MM.1S (cell line): ENCODE results near the gene KLK14.

ENCODE experiments used
- DNase-seq: peaks from one replicate; pipeline ENCODE4 v3.0.0-alpha.2; 2015
- H2AFZ ChIP-seq: fragments of 300-600 bp; sonication (generic); 2 replicates; pipeline ENCODE4 v1.6.0; 2016; ENCODE audit warnings: antibody characterized with exemption, low read length
- H3F3A ChIP-seq: fragments of 300-600 bp; sonication (generic); 2 replicates; pipeline ENCODE4 v1.6.1; 2016; ENCODE audit warnings: mild to moderate bottlenecking, antibody characterized with exemption, low read length, moderate library complexity, mixed read lengths; ENCODE audit not compliant: insufficient read depth
- H3K27ac ChIP-seq: fragments of 300-600 bp; sonication (generic); 2 replicates; pipeline ENCODE4 v1.5.1; 2016; ENCODE audit warnings: mild to moderate bottlenecking, low read length
- H3K27me3 ChIP-seq: fragments of 300-600 bp; sonication (generic); replicated peaks from 2 replicates; pipeline ENCODE4 v1.6.0; 2016; ENCODE audit warnings: low read length; ENCODE audit not compliant: insufficient read depth
- H3K36me3 ChIP-seq: fragments of 300-600 bp; sonication (generic); replicated peaks from 2 replicates; pipeline ENCODE4 v1.6.1; 2016; ENCODE audit warnings: mild to moderate bottlenecking, low read length, mixed read lengths; ENCODE audit not compliant: insufficient read depth
- H3K4me1 ChIP-seq: fragments of 300-600 bp; sonication (generic); 2 replicates; pipeline ENCODE4 v1.6.1; 2016; ENCODE audit warnings: low read length, mixed read lengths
- H3K4me2 ChIP-seq: fragments of 300-600 bp; sonication (generic); 2 replicates; pipeline ENCODE4 v1.6.0; 2016; ENCODE audit warnings: low read depth, low read length
- H3K4me3 ChIP-seq: fragments of 300-600 bp; sonication (generic); 2 replicates; pipeline ENCODE4 v1.5.1; 2016; ENCODE audit warnings: low read length, mixed read lengths
- H3K79me2 ChIP-seq: fragments of 300-600 bp; sonication (generic); 2 replicates; pipeline ENCODE4 v1.6.1; 2016; ENCODE audit warnings: mixed run types, low read length, mixed read lengths
- H3K9ac ChIP-seq: fragments of 300-600 bp; sonication (generic); 2 replicates; pipeline ENCODE4 v1.6.1; 2016; ENCODE audit warnings: low read length, mixed read lengths
- H3K9me2 ChIP-seq: fragments of 300-600 bp; sonication (generic); replicated peaks from 2 replicates; pipeline ENCODE4 v1.6.1; 2016; ENCODE audit warnings: mild to moderate bottlenecking, low read length, mixed read lengths; ENCODE audit not compliant: insufficient read depth
- H3K9me3 ChIP-seq: fragments of 300-600 bp; sonication (generic); replicated peaks from 2 replicates; pipeline ENCODE4 v1.6.1; 2016; ENCODE audit warnings: mild to moderate bottlenecking, low read length, mixed read lengths; ENCODE audit not compliant: insufficient read depth
- H4K20me1 ChIP-seq: fragments of 300-600 bp; sonication (generic); 2 replicates; pipeline ENCODE4 v1.6.1; 2016; ENCODE audit warnings: mild to moderate bottlenecking, low read length, moderate library complexity, mixed read lengths; ENCODE audit not compliant: insufficient read depth
- EZH2 ChIP-seq: fragments of 300-600 bp; sonication (generic); optimal IDR thresholded peaks from 2 replicates; pipeline ENCODE3; 2017; ENCODE audit warnings: low read depth, mild to moderate bottlenecking, antibody characterized with exemption, low read length, mixed read lengths
- EZH2phosphoT487 ChIP-seq: fragments of 300-600 bp; sonication (generic); IDR thresholded peaks from 2 replicates; pipeline ENCODE4 v1.6.1; 2018; ENCODE audit warnings: antibody characterized with exemption, low read length
- TF ChIP-seq, protein P1 (sequence below): fragments of 300-600 bp; sonication (generic); IDR thresholded peaks from 2 replicates; pipeline ENCODE4 v1.5.1; 2016; ENCODE audit warnings: antibody characterized with exemption, low read length, mixed read lengths

KLK14 gene

DNA sequence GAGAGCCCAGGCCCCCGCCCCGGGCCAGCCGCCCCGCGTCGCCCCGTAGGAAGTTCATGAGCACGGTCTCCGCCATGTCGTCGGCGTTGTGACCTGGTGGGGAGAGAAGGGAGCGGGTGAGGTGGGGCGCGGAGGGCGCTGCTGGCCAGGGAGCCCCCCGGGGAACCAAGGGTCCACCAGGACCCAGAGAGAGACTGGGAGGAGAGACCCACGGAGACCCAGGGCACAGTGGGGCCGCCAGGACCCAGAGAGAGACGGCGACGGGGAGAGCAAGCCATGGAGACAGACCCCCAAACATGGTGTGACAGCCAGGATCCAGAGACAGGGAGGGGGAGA, 16.3 kb upstream of the KLK14 start:
- no peaks in the 10 kb centered on the region for H3K9me3 ChIP-seq
- H3K79me2 ChIP-seq, result peaks cover 5% of the 10 kb centered on the region; the same call in 1 of the 2 replicates
- TF ChIP-seq, protein P1, sequence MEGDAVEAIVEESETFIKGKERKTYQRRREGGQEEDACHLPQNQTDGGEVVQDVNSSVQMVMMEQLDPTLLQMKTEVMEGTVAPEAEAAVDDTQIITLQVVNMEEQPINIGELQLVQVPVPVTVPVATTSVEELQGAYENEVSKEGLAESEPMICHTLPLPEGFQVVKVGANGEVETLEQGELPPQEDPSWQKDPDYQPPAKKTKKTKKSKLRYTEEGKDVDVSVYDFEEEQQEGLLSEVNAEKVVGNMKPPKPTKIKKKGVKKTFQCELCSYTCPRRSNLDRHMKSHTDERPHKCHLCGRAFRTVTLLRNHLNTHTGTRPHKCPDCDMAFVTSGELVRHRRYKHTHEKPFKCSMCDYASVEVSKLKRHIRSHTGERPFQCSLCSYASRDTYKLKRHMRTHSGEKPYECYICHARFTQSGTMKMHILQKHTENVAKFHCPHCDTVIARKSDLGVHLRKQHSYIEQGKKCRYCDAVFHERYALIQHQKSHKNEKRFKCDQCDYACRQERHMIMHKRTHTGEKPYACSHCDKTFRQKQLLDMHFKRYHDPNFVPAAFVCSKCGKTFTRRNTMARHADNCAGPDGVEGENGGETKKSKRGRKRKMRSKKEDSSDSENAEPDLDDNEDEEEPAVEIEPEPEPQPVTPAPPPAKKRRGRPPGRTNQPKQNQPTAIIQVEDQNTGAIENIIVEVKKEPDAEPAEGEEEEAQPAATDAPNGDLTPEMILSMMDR, result no peak
- TF ChIP-seq EZH2phosphoT487, result no peak
- TF ChIP-seq EZH2, result no peak
- DNase-seq, result no peak
- no peaks in the 10 kb centered on the region for H3K27me3 ChIP-seq
- H3K4me2 ChIP-seq, result no peak overlapping the region
- H4K20me1 ChIP-seq, result no peaks in the 10 kb centered on the region
- H3K27ac ChIP-seq, result no peak overlapping the region
- no peak overlapping the region for H3K4me3 ChIP-seq
- H3F3A ChIP-seq, result no peaks in the 10 kb centered on the region
- no peaks in the 10 kb centered on the region for H3K9me2 ChIP-seq
- H3K36me3 ChIP-seq, result 0 out of 2 replicates have a peak, but pooled peaks cover 9% of the 10 kb centered on the region
- no peak overlapping the region for H2AFZ ChIP-seq
- no peak overlapping the region for H3K9ac ChIP-seq
- no peaks in the 10 kb centered on the region for H3K4me1 ChIP-seq

DNA sequence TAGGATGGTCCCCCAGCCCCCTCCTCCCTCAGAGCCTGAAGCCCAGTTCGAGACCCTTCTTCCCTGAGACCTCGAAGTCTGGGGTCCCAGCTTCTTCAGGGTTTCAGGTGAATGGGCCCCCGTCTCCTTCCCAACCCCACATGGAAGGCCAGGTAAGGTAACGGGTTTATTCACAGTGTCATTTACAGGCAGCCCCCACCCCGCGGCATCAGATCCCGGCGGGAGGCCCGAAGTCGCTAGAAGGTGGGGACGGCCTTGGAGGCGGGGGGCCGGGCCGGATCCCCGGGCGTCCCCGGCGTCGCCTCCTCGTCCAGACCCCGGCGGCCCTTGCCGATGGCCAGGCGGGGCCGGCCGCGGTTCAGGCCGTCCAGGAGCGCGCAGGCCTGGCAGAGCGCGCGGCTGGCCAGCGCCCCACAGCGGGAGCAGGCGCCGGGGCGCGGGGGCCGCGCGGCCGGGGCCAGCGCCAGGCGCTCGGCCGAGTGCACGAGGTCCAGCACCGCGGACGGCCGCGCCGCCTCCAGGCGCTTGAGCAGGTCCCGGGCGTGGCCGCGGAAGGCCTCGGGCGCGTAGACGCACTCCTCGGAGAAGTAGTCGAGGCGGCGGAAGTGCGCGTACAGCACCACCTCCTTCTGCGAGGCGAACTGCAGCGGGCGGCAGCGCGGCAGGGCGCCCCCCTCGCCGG, 15.8 kb upstream of the KLK14 start:
- Histone ChIP-seq H2AFZ (no peak overlapping the region), H3K9me3 (no peaks in the 10 kb centered on the region), H4K20me1 (no peaks in the 10 kb centered on the region), H3K4me2 (no peak overlapping the region), H3K27ac (no peak overlapping the region), H3K4me1 (no peaks in the 10 kb centered on the region), H3K79me2 (peaks cover 2% of the 10 kb centered on the region; the same call in 1 of the 2 replicates), H3K4me3 (no peak overlapping the region), H3F3A (no peaks in the 10 kb centered on the region), H3K9me2 (no peaks in the 10 kb centered on the region), H3K36me3 (0 out of 2 replicates have a peak, but pooled peaks cover 9% of the 10 kb centered on the region), H3K9ac (no peak overlapping the region), H3K27me3 (no peaks in the 10 kb centered on the region)
- TF ChIP-seq EZH2 (no peak), EZH2phosphoT487 (no peak)
- TF ChIP-seq, protein P1, result no peak
- no peak for DNase-seq

DNA sequence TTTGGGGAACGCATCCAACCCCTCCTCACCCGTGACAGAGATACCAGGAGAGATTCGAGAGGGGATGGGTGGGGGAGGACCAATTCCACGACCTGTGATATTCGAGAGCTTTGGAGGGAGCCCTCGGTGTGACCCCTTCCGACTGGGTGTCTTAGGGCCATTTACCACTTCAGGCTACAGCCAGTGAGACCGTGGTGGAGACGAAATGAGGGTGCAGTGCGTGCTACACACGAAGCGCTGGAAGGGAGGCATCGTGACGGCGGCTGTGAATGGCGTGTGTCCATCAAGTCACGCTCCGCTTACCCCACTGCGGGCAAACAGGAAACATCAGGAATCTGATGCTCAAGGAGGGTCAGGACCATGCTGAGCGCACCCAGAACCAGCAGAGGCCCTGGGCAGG, 15.1 kb upstream of the KLK14 start:
- Histone ChIP-seq H3K27me3 (no peaks in the 10 kb centered on the region), H4K20me1 (no peaks in the 10 kb centered on the region), H3K4me1 (no peaks in the 10 kb centered on the region), H3K9me3 (no peaks in the 10 kb centered on the region), H3K4me2 (no peak overlapping the region), H3K79me2 (peaks cover 2% of the 10 kb centered on the region; the same call in 1 of the 2 replicates), H3K9ac (no peak overlapping the region), H3K4me3 (no peak overlapping the region), H3F3A (no peaks in the 10 kb centered on the region), H3K9me2 (no peaks in the 10 kb centered on the region), H3K27ac (no peak overlapping the region), H2AFZ (no peak overlapping the region), H3K36me3 (0 out of 2 replicates have a peak, but pooled peaks cover 6% of the 10 kb centered on the region)
- DNase-seq, result no peak
- TF ChIP-seq EZH2phosphoT487 (no peak), EZH2 (no peak)
- TF ChIP-seq, protein P1, result no peak
